Stomach (tissue), 9 donors: ENCODE data around the gene PNKP. TPM values are rescaled to one million over a fixed set of nuclear protein-coding genes. Genes with fewer than 3 reads are reported as not detected.
A peak's percentile ranks its signal among the peaks of the same experiment; 100 is the strongest.

Experiments
- DNase-seq, 2 donors: peaks; one replicate each; pipeline versions ENCODE4 v3.0.0 to v3.0.0-alpha.2; 2013 to 2019
- H3K27ac ChIP-seq, 5 donors: fragments of 200-600 bp in 4 of 5; sonication (generic) in 4 of 5; one replicate each; pipeline ENCODE4 v1.5.1; 2013 to 2019; ENCODE audit warnings: mild to moderate bottlenecking in 1 of 5, moderate library complexity in 1 of 5
- H3K27me3 ChIP-seq, 3 donors: fragments of 200-600 bp; sonication (generic); one replicate each; pipeline ENCODE4 v1.5.1; 2017 to 2019; ENCODE audit warnings: mixed run types in 1 of 3
- H3K36me3 ChIP-seq, 4 donors: fragments of 200-600 bp; sonication (generic); 1 replicate in 3 of 4; 2 replicates in 1 of 4; pipeline ENCODE4 v1.5.1; 2016 to 2019
- H3K4me1 ChIP-seq, 4 donors: fragments of 200-600 bp; sonication (generic); one replicate each; pipeline ENCODE4 v1.5.1; 2016 to 2019
- H3K4me3 ChIP-seq, 4 donors: fragments of 200-600 bp; sonication (generic) in 3 of 4; one replicate each; pipeline ENCODE4 v1.5.1; 2016 to 2019; ENCODE audit warnings: mild to moderate bottlenecking in 1 of 4
- H3K9me3 ChIP-seq, 4 donors: fragments of 200-600 bp; sonication (generic); one replicate each; pipeline ENCODE4 v1.5.1; 2016 to 2019
- EP300 ChIP-seq: sonication (generic); formaldehyde crosslinking; IDR thresholded peaks from one replicate; pipeline ENCODE4 v1.6.1; 2017; ENCODE audit warnings: antibody characterized with exemption
- POLR2A ChIP-seq, 4 donors: fragments of 450-650 bp; IDR thresholded peaks; one replicate each; pipeline ENCODE4 v1.6.1; 2016; ENCODE audit warnings: antibody characterized with exemption in 4 of 4, control low read depth in 2 of 4, mild to moderate bottlenecking in 1 of 4, moderate library complexity in 1 of 4
- POLR2AphosphoS5 ChIP-seq, 3 donors: sonication (generic); formaldehyde crosslinking; IDR thresholded peaks; one replicate each; pipeline ENCODE4 v1.6.1; 2016; ENCODE audit warnings: antibody characterized with exemption in 3 of 3
- WGBS, 5 donors: extraction: QIAGEN DNeasy Blood & Tissue Kit in 3 of 5; methylation state at CpG; one replicate each; pipeline versions ENCODE4 v1.1.5 to v1.1.7; 2013 to 2018; 5-methylcytosine and 5-hydroxymethylcytosine counted together
- intact Hi-C: fragments of 100-400 bp; cut with DNase I; formaldehyde crosslinking; loops from one replicate; pipeline ENCODE4 v1.15.1; 2023; ENCODE audit warnings: low total_unique reads
- polyA plus RNA-seq, 3 donors: library from polyadenylated mRNA; stranded (reverse); fragments of 200-250 nt; gene quantifications; one replicate each; pipeline ENCODE4 v1.2.3, GENCODE V29; 2013
- total RNA-seq, 5 donors: library from RNA; depleted of rRNA; stranded (reverse); fragments of >200 nt; gene quantifications; one replicate each; pipeline versions ENCODE4 v1.1.0 to v1.2.3, GENCODE V29; 2014 to 2016
- TF ChIP-seq, protein P1 (sequence below), 7 experiments: fragments of 450-650 bp in 4 of 7; fragments of 200-600 bp in 3 of 7; sonication (generic) in 3 of 7; IDR thresholded peaks; one replicate each; pipeline ENCODE4 v1.5.1; 2016 to 2019; ENCODE audit warnings: antibody characterized with exemption in 7 of 7, control low read depth in 2 of 7, mild to moderate bottlenecking in 1 of 7
- donor health status: healthy with polysubstance abuse.
- donor health status: Bipolar disorder and iron deficiency.
- donor health status: healthy.

The PNKP gene
- total and polyA plus RNA-seq, 8 donors = 30.3 to 208 (median 57.9) TPM

- Histone ChIP-seq H3K9me3 (no peaks in the 10 kb centered on the region), H3K36me3 (peaks cover 72 to 98% (median 93%) of the 10 kb centered on the region in 4 donors), H3K27ac (no peak overlapping the region), H3K4me3 (no peak overlapping the region), H3K4me1 (peaks cover 0 to 14% (median 0%) of the 10 kb centered on the region in 4 donors), H3K27me3 (no peaks in the 10 kb centered on the region)
- no peak for DNase-seq
- intact Hi-C loops = no loop called here
- WGBS, 5 donors = 93 to 97% (median 96%) methylated on average over 16 to 20 of the region's 20 CpGs
- TF ChIP-seq EP300 (no peak), POLR2AphosphoS5 (IDR thresholded peaks at IDR 0.05) (no peak), POLR2A (IDR thresholded peaks at IDR 0.05) (no peak)
- TF ChIP-seq, protein P1, sequence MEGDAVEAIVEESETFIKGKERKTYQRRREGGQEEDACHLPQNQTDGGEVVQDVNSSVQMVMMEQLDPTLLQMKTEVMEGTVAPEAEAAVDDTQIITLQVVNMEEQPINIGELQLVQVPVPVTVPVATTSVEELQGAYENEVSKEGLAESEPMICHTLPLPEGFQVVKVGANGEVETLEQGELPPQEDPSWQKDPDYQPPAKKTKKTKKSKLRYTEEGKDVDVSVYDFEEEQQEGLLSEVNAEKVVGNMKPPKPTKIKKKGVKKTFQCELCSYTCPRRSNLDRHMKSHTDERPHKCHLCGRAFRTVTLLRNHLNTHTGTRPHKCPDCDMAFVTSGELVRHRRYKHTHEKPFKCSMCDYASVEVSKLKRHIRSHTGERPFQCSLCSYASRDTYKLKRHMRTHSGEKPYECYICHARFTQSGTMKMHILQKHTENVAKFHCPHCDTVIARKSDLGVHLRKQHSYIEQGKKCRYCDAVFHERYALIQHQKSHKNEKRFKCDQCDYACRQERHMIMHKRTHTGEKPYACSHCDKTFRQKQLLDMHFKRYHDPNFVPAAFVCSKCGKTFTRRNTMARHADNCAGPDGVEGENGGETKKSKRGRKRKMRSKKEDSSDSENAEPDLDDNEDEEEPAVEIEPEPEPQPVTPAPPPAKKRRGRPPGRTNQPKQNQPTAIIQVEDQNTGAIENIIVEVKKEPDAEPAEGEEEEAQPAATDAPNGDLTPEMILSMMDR (IDR thresholded peaks at IDR 0.05) = no peak
Measured at GRCh38 chr19:49836176-49837008, 31.0 kb downstream of the PNKP start.

- DNase-seq = no peak
- no peak overlapping the region for H3K27ac ChIP-seq
- TF ChIP-seq POLR2AphosphoS5 (IDR thresholded peaks at IDR 0.05) (no peak), EP300 (no peak), POLR2A (IDR thresholded peaks at IDR 0.05) (no peak)
- TF ChIP-seq, protein P1 (IDR thresholded peaks at IDR 0.05) = no peak
- H3K4me1 ChIP-seq = peaks cover 0 to 14% (median 0%) of the 10 kb centered on the region in 4 donors
- no peaks in the 10 kb centered on the region for H3K9me3 ChIP-seq
- WGBS, 5 donors = 93 to 99% (median 96%) methylated on average over 6 to 12 of the region's 12 CpGs
- no peak overlapping the region for H3K4me3 ChIP-seq
- no peaks in the 10 kb centered on the region for H3K27me3 ChIP-seq
- intact Hi-C loops = no loop called here
- H3K36me3 ChIP-seq = peaks cover 81 to 100% (median 95%) of the 10 kb centered on the region in 4 donors
Measured at GRCh38 chr19:49835562-49835961, 31.8 kb downstream of the PNKP start.

DNA sequence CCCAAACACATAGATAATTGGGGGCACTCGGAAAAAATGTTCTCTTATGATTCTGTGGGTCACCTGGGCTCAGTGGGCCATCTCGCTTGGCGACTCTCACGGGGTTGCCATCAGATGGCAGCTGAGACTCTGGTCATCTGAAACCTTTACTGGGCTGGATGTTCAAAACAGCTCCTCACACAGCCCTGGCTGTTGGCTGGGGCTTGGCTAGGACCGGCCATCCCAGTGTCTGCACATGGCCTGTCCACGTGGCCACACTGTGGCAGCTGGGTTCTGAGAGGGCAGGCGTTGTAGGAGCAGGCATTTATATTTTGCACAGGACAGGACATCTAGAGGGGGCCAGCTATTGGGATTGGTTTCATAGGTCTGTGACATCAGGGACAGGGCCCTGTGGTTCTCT, 33.8 kb downstream of the PNKP start:
- no peak for DNase-seq
- no peak overlapping the region for H3K27ac ChIP-seq
- WGBS, 5 donors = 87 to 97% (median 92%) methylated on average over 5 to 7 of the region's 7 CpGs
- no peaks in the 10 kb centered on the region for H3K27me3 ChIP-seq
- H3K4me1 ChIP-seq = peaks cover 0 to 14% (median 0%) of the 10 kb centered on the region in 4 donors
- H3K9me3 ChIP-seq = no peaks in the 10 kb centered on the region
- H3K36me3 ChIP-seq = peaks cover 96 to 100% (median 100%) of the 10 kb centered on the region in 4 donors
- intact Hi-C loops = no loop called here
- no peak overlapping the region for H3K4me3 ChIP-seq
- TF ChIP-seq POLR2A (IDR thresholded peaks at IDR 0.05) = no peak
- no peak for TF ChIP-seq EP300
- TF ChIP-seq POLR2AphosphoS5 (IDR thresholded peaks at IDR 0.05) = no peak
- TF ChIP-seq, protein P1 (IDR thresholded peaks at IDR 0.05) = no peak

- Histone ChIP-seq H3K36me3 (peaks cover 89 to 100% (median 100%) of the 10 kb centered on the region in 4 donors), H3K4me1 (peaks cover 0 to 14% (median 0%) of the 10 kb centered on the region in 4 donors), H3K27ac (peak overlapping the region in 1 of 5 donors; percentile 8), H3K9me3 (no peaks in the 10 kb centered on the region), H3K27me3 (no peaks in the 10 kb centered on the region), H3K4me3 (no peak overlapping the region)
- DNase-seq = no peak
- TF ChIP-seq POLR2A (IDR thresholded peaks at IDR 0.05) (no peak), EP300 (no peak), POLR2AphosphoS5 (IDR thresholded peaks at IDR 0.05) (no peak)
- TF ChIP-seq, protein P1 (IDR thresholded peaks at IDR 0.05) = no peak
- 75 to 79% (median 75%) methylated on average over 9 of the region's 9 CpGs for WGBS, 5 donors
- intact Hi-C loops = no loop called here
Measured at GRCh38 chr19:49832556-49832955, 34.8 kb downstream of the PNKP start.
